Dermis blood vessel endothelial cell (primary cell): ENCODE measurements around the gene GCN1. TPM values are rescaled to one million over a fixed set of nuclear protein-coding genes. Genes with fewer than 3 reads are reported as not detected.

Experiments used
- DNase-seq: peaks from one replicate; pipeline ENCODE4 v3.0.0; 2010
- total RNA-seq: library from RNA; depleted of rRNA; stranded (reverse); fragments of >200 nt; gene quantifications from 2 replicates; pipeline ENCODE4 v1.2.3, GENCODE V29; 2014

Gene GCN1
- total RNA-seq, 1 donor from 2014 or later = 162 TPM

- DNase-seq = peak; percentile 45
Measured at GRCh38 chr12:120229487-120230325, 35.2 kb upstream of the GCN1 start.

- DNase-seq = no peak
Measured at GRCh38 chr12:120229071-120229486, 34.6 kb upstream of the GCN1 start.

GRCh38 chr12:120228291-120229070 lies 34.0 kb upstream of the GCN1 start:
- DNase-seq = peak; percentile 91

- no peak for DNase-seq
Measured at GRCh38 chr12:120228041-120228290, 33.5 kb upstream of the GCN1 start.

GRCh38 chr12:120227233-120228040 lies 32.9 kb upstream of the GCN1 start:
- no peak for DNase-seq

GRCh38 chr12:120225852-120226640 lies 31.5 kb upstream of the GCN1 start:
- DNase-seq = peak; percentile 59

GRCh38 chr12:120225200-120225558 lies 30.7 kb upstream of the GCN1 start:
- no peak for DNase-seq

- peak; percentile 34 for DNase-seq
Measured at GRCh38 chr12:120224304-120225199, 30.0 kb upstream of the GCN1 start.

- no peak for DNase-seq
Measured at GRCh38 chr12:120223458-120224303, 29.2 kb upstream of the GCN1 start.

- no peak for DNase-seq
Measured at GRCh38 chr12:120222288-120222832, 27.8 kb upstream of the GCN1 start.

- no peak for DNase-seq
Measured at GRCh38 chr12:120221576-120221900, 27.0 kb upstream of the GCN1 start.

- DNase-seq = no peak
Measured at GRCh38 chr12:120220838-120221575, 26.5 kb upstream of the GCN1 start.

- no peak for DNase-seq
Measured at GRCh38 chr12:120218680-120219606, 24.4 kb upstream of the GCN1 start.

- DNase-seq = no peak
Measured at GRCh38 chr12:120216742-120217605, 22.5 kb upstream of the GCN1 start.

GRCh38 chr12:120215766-120216735 lies 21.5 kb upstream of the GCN1 start:
- no peak for DNase-seq

- no peak for DNase-seq
Measured at GRCh38 chr12:120215357-120215735, 20.8 kb upstream of the GCN1 start.
